HG02610 (cell line): Measurements from ENCODE around the gene MED25.
A peak's percentile ranks its signal among the peaks of the same experiment; 100 is the strongest.

ENCODE experiments used
- ATAC-seq: cut with Tn5 transposase; IDR thresholded peaks from one replicate; pipeline ENCODE4 v1.9.1; 2021; ENCODE audit warnings: mild to moderate bottlenecking, moderate library complexity; ENCODE audit not compliant: unreplicated experiment

The MED25 gene

DNA sequence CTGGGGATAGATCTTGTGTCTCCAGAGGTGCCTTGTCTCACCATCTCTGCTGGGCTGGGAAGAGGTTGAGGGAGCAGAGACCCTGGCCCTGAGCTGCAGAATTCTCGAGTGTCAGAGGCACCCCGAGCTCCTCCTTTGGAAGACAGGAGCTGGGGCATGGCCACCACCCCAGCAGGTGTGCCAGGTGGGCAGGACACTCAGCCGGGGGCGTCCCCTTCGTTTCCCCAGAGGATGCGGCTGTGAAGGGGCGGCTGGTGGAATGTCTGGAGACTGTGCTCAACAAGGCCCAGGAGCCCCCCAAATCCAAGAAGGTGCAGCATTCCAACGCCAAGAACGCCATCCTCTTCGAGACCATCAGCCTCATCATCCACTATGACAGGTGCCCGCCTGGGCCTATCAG is 19.5 kb upstream of the MED25 start:
- ATAC-seq = no peak

DNA sequence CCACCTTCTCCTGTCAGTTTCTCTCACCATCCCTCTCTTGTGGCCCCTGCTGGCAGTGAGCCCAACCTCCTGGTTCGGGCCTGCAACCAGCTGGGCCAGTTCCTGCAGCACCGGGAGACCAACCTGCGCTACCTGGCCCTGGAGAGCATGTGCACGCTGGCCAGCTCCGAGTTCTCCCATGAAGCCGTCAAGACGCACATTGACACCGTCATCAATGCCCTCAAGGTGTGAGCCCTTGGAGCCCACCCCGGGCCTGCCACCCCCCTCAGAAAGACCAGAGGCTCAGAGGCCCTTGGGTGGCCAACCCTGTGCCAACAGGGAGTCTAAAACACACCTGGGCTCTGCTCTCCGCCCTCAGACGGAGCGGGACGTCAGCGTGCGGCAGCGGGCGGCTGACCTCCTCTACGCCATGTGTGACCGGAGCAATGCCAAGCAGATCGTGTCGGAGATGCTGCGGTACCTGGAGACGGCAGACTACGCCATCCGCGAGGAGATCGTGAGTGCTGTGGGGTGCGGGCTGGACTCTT is 18.8 kb upstream of the MED25 start:
- no peak for ATAC-seq

DNA sequence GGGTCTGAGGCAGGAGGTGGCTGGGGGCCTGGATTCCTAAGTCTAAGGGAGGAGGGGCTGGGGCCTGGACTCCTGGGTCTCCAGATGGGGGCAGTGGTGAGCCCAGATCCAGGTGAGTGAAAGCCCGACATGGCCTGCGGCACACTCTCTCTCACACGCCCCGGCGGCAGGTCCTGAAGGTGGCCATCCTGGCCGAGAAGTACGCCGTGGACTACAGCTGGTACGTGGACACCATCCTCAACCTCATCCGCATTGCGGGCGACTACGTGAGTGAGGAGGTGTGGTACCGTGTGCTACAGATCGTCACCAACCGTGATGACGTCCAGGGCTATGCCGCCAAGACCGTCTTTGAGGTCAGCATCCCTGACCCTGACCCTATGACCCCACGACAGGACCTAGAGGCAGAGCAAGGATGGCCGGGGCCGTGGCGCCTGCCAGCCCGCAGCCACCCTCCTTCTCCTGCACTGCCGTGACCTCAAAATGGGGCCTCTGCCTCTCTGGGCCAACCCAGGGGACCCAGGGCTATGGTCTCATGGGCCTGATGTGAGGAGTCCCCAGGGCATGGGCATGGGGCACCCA is 18.2 kb upstream of the MED25 start:
- no peak for ATAC-seq

DNA sequence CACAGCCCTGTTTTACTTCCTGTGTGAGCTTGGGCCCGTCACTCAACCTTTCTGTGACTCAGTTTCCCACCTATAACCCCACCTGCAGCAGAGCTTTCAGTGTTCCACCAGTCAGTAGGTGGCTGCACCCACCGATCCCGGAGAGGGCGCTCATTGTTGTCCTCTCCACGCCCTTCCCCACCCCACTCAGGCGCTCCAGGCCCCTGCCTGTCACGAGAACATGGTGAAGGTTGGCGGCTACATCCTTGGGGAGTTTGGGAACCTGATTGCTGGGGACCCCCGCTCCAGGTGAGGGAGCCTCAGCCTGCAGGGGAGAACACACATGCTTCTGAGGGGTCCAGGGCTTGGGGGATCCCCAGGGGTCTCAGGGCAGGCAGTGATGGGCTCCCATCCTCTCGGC is 17.3 kb upstream of the MED25 start:
- ATAC-seq = no peak

DNA sequence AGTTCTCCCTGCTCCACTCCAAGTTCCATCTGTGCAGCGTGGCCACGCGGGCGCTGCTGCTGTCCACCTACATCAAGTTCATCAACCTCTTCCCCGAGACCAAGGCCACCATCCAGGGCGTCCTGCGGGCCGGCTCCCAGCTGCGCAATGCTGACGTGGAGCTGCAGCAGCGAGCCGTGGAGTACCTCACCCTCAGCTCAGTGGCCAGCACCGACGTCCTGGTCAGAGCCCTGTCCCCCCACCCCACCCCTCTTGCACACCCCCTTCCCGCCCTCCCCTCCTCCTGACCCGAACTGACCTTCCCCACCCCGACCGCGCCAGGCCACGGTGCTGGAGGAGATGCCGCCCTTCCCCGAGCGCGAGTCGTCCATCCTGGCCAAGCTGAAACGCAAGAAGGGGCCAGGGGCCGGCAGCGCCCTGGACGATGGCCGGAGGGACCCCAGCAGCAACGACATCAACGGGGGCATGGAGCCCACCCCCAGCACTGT is 16.6 kb upstream of the MED25 start:
- ATAC-seq = no peak

DNA sequence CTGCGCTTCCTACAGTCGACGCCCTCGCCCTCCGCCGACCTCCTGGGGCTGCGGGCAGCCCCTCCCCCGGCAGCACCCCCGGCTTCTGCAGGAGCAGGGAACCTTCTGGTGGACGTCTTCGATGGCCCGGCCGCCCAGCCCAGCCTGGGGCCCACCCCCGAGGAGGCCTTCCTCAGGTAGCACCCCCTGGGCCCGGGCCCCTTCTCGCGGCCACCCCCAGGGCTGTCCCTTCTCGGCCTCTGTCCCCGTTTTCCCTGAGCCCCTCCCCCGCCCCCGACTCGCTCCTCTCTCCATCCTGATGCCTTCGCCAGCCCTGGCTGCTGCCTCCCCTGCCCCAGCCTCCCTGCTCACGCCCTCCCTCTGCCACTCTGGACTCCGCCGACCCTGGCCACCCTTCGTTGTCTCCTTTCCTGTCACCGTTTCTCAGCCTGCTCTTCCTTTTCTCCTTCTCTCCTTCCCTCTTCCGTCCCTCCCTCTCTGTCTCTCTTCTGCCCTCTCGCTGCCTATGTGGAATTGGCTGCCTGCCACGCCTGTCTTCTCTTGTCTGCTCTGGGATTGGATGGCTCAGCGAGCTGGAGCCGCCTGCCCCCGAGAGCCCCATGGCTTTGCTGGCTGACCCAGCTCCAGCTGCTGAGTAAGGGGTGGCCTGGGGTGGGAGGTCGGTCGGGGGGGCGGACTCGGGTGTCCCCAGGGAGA is 16.0 kb upstream of the MED25 start:
- no peak for ATAC-seq

DNA sequence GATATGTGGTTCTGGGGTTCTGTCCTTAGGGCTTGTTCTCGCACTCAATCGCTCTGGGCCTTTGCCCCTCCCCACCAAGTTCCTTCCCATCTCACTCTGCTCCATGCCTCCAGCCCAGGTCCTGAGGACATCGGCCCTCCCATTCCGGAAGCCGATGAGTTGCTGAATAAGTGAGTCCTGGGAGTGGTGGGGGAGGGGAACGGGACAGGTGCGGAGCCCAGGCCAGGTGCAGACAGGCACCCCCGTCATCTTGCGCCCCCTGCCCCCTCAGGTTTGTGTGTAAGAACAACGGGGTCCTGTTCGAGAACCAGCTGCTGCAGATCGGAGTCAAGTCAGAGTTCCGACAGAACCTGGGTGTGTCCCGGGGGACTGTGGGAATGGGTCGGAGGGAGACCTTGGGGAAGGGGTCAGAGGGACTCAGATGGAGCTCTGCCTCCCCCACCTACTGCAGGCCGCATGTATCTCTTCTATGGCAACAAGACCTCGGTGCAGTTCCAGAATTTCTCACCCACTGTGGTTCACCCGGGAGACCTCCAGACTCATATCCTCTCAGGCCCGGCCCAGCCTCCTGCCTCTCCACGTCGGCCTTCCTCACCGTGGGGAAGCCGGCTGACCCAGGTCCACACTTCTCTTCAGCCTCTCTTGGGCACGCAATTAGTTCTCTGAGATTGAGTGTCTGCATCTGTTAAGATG is 15.1 kb upstream of the MED25 start:
- no peak for ATAC-seq

DNA sequence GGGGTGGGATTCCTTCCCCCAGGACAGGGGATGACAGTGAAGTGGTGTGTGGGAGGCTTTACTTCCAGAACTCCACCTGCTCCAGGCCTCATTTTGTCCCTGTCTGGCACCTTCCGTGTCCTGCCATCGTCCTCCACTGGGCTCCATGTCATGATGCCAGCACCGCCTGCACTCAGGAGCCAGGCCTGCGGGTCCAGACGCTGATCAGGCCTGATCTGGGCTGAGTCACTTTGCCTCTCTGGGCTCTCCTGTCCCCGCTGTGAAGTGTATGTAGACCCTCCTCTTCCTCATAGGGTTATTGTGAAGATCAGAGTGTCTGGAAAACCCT is 14.6 kb upstream of the MED25 start:
- ATAC-seq = no peak

DNA sequence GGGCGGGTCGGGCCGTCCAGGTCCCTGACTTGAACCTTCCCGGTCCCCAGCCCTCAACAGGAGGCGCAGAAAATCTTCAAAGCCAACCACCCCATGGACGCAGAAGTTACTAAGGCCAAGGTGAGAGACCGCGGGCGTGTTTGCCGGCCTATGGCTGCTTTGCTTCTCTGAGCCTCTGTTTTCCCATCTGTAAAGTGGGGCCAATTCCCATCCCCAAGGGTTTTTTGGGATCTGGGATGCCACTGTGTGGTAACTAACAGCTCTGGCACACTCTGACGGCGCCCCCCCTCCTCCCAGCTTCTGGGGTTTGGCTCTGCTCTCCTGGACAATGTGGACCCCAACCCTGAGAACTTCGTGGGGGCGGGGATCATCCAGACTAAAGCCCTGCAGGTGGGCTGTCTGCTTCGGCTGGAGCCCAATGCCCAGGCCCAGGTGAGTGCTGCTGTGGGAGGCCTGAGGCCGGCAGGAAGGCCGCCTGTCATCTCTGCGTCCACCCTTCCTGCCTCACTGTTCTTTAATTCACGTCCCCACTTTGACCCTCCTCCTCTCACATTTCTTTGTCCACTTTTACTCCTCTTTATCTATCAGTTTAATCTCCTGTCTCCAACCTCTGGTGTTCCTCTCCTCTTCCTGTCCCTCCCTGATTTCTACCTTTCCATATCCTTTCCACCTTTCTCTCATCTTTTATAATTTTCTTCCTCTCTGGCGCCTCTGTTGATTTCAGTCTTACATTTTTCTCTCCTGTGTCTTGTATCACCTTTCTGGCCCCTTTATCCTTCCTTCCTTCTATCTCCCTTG is 12.1 kb upstream of the MED25 start:
- ATAC-seq = no peak

DNA sequence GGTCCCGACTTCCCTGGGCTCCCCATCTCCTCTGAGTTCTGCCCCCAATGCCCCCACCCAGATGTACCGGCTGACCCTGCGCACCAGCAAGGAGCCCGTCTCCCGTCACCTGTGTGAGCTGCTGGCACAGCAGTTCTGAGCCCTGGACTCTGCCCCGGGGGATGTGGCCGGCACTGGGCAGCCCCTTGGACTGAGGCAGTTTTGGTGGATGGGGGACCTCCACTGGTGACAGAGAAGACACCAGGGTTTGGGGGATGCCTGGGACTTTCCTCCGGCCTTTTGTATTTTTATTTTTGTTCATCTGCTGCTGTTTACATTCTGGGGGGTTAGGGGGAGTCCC is 11.5 kb upstream of the MED25 start:
- ATAC-seq = no peak

DNA sequence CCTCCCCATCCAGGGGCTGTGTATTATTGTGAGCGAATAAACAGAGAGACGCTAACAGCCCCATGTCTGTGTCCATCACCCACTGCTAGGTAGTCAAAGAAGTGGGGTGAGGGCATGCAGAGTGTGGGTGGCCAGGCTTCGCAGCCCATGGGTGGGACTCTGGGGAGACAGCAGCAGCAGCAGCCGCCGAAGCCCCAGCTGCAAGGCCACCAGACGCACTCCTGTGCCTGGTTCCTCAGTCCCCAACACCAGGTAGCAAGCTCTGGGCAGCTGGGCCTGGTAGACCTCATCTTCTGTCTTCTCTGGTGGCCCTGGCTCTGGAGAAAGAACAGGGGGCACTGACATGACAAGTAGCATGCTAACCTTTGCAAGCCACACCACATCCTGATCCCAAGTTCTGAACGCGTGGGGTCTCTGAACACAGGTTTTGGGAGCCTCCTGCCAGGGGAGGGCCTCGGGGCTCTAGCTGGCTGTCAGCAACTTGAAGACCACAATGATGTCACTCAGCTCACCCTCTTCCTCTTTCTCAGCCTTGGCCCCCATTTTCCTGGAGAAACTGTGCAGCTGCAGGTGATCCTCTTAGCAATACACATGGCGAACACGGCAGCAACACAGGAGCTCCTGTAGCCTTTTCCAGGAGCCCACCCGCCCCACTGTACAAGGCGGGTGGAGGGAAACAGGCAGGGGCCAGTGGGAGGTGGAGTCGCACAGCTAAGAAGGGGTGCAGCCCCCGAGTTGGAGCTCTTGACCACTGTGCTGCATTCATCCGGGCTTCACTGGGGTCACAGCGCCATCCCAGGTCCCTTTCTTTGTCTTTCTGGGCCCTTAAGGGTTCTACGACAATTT is 10.8 kb upstream of the MED25 start:
- ATAC-seq = no peak

DNA sequence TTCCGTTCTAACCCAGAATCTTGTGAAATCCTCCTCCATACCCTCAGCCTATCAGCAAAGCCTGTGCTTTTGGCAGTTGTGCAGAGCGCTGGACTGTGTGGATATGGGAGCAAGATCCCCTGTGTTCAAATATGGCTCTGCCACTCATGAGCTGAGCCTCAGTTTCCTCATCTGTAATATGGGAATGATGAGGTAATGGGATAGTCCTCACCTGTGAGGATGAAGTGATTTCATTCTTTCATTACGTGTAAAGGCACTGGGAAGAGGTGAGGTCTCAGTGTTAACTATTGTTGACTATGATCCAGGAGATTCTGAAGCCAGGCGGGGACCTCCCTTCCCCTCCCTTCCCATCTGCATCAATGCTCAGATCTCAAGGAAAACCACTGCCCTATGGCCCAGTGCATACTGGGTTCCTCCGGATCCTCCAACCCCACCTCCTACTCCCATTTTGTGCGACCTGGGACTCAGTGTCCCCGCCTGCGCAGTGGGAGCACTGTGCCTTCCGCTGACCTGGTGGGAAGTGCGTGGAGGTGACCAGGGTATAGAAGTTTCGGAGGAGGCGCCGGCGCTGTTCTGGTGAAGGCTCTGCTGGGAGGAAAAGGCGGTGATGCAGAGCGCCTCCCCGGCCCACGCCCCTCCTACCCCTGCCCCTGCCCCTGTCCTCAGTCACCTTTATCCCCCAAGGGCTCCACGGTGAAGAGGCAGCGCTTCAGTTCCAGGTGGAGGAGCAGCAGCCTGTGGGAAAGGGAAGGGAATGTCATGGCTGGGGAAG is 10.0 kb upstream of the MED25 start:
- ATAC-seq = no peak

DNA sequence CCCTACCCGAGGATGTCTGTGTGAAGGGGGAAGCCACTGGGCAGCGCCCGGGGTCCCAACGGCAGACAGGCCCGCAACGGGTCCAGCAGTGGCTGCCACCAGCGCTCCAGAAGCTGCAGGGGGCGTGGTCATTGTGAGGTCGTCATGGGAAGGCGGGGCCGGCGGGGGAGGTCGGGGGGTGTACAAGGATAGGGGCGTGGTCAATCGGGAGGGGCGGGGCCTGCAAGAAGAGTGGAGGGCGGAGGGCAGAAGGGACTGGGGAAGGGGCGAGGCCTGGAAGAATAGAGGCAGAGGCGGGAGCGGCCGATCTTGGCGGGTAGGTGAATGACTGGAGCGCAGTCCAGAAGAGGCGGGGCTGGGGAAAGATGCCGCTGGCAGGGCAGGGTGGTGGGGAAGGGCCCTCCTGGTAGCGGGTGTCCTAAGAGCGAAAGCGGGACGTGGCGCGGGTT is 9.4 kb upstream of the MED25 start:
- no peak for ATAC-seq

DNA sequence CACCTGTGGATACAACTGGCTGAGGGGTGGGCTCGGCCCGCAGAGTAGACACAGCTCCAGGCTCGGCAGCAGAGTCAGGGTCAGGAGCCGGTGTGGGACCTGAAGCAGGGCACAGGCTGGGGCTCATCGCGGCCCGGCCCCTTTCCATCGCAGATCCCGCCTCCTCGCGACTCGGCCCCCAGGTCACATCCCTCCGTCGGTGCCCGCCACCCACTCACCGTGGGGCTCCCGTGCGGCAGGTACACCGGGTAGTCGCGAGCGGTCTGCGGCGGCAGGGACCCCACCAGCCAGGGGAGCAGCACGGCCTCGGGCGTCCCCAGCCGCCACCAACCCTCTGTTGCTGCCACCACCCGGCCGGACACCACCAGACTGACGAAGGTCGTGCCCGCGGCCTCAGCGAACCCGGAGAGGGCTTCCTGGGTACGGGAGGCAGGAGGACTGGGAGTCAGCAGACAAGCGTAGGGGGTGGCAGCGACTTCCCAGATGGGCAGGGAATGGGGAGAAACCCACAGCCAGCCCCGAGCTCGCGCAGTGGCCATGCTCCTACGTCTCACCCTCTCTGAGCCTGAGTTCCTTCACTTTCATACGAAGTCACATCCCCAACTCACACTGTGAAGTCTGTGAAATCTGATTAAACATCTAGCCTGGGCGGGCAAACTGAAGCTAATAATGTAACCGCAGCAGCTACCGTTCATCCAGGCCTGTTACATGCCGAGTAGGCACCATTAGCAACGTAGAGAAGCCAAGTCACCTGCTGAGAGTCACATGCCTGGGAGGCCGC is 8.7 kb upstream of the MED25 start:
- ATAC-seq = no peak

DNA sequence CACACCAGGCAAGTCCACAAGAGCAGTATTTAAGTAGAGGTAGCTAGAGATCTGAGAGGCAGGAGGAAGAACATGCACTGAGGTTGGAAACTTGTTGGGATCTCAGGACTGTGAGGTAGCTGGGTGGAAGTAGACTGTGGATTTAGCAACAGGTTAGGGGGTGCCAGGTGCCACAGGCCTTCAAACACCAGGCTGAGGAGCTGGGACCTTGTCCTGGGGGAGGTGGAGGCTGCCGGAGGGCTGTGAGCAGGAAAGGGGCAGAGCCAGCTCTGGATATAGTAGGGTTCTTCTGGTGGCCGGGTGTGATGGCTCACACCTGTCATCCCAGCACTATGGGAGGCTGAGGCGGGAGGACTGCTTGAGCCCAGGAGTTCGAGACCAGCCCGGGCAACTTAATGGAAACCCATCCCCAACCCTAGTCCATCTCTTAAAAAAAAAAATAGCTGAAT is 8.1 kb upstream of the MED25 start:
- no peak for ATAC-seq

DNA sequence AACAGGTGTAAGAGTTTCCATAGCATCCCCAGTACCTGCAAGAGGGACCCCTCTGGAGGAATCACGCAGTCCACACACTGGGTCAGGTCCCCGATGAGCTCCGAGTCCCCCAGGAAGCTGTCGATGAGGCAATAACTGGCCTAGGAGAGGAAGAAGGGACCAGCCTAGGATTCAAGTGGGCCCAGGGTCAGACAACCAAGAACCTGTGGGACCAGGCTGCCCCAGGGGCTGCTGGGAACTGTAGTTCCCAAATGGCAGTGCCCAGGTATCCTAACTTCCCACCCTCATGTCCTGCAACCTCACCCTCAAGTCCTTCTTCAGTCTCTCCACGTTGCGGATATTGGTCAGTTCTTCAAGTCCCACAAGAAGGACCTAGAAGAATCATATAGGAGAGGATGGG is 6.8 kb upstream of the MED25 start:
- no peak for ATAC-seq

DNA sequence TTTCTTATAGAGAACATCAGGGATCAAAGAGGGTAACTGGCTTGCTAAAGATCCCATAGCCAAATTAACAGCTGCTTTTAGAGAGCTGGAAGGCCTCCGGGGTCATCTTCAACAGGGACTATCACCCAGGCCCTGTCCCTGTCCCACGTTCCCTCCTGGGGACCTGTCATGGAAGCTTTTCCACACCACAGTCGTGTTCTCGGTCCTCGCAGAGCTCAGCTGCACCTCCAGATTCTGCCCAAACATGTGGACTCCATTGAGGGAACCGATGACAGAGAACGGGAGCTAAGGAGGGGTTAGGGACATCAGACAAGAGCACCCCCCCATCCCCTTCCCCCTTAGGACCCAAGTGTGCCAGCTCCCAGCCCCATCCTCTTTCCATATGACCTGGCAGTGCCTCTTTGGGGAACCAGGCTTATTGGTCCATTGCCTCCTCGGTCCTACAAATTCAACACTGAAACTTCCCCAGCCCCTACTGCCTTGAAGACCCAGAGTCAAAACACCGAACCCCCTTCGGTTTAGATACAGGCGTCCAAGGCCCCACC is 5.6 kb upstream of the MED25 start:
- no peak for ATAC-seq

DNA sequence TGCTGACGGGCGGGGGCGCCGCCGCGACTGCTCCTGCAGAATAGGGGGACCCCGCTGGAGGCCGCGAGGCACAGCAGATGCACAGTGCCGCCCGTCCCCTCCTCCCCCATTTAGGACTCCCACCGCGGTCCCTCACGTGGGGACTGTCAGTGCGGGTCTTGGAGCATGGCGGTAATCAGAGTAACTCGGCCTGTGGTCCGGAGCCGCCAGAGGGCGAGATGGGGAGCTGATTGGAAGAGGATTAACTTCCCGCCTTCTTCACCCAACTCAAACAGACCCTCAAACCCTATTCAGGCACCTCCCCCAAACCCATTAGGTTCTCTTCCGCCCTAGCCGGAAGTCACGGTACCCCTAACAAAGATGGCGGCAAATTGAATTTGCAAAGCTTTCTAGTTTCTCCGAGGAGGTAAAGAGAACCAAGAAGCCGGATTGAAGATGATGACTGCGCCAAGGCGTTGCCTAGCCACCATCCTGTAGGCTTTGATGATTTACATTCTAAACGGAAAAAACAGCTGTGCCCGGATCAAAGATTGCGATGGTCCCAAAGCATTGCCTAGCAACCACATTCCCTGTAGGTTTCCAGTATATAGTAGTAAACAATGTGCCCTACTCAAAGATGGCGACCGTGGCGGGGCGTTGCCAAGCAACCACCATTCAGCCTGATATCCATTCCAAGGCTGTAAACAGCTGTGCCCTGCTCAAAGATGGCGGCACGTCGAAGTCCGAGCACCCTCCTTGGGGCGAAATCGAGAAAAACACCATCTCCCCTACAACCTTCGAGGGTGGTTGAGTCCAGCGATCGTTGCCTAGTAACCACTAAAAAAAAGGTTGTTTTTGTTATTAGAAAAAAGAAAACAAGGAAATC is 4.9 kb upstream of the MED25 start, which contains the start of gene FUZ:
Gene FUZ, minus strand, starts transcription at position 296 of the 865 bp plus-strand sequence. Its CDS starts 186 bp downstream, at position 110.
- peak; percentile 54 for ATAC-seq
